ENCODE data around the gene PLVAP. TPM values are rescaled to one million over a fixed set of nuclear protein-coding genes. Genes with fewer than 3 reads are reported as not detected.

The PLVAP gene
- total and polyA plus RNA-seq, 4 donors, result 4.0 to 411 (median 195) TPM

DNA sequence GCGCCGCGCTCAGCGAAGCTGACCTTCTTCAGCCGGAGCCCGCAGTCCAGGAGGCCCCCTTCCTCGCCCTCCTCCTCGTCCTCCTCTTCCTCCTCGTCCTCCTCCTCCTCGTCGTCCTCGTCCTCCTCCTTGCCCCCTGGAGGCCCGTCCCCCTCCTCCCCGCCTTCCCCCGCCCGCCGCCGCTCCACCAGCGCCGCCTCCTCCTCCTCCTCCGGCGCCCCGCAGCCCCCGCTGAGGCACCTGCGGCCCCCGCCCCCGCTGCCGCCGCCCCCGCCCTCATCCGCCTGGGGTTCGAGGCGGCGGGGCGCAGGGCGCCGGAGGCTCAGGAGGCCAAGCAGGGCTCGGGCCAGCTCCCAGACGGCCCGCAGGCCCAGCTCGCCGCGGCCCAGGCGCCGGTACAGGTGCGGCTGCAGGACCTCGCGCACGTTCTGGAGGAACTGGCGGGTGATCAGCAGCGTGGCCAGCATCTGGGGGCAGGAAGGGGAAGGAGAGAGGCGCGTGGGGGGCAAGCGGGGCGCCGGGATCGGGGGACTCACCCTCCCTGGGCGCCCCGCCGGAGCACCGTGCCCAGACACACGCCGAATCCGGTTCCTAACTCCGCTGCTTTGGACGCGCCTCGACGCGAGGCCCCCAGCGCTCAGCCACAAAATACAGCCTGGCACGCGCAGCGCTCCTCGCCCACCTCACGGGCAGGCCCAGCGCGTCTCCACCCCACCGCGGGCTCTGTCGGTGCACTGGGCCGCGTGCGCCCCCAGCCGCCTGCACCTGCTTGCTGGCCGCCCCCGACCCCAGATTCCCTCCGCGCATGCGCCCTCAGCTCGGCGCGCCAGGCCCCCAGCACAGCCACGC, 48.4 kb downstream of the PLVAP start:
- ATAC-seq (ENCODE audit: low FRiP score) (no peak), DNase-seq (no peak)
- no peak overlapping the region for H3K27ac ChIP-seq (ENCODE audit: low read depth in 1 of 2, low read length in 2 of 2)
- no peaks in the 10 kb centered on the region for H3K36me3 ChIP-seq (ENCODE audit: control insufficient read depth in 1 of 2, insufficient read depth in 2 of 2, low read length in 1 of 2)
- H3K4me1 ChIP-seq (ENCODE audit: control insufficient read depth in 1 of 2, insufficient read depth in 2 of 2, low read length in 2 of 2), result no peaks in the 10 kb centered on the region
- H3K27me3 ChIP-seq (ENCODE audit: control insufficient read depth in 1 of 2, insufficient read depth in 2 of 2, low read length in 1 of 2), result no peaks in the 10 kb centered on the region
- intact Hi-C loops (cut with DNase I), result no loop called here
- no peaks in the 10 kb centered on the region for H3K9me3 ChIP-seq (ENCODE audit: control insufficient read depth, low read length)
- WGBS, 2 donors, result 58 to 65% methylated on average over 74 to 94 of the region's 94 CpGs
- no peak overlapping the region for H3K4me3 ChIP-seq (ENCODE audit: low read length in 2 of 2)

DNA sequence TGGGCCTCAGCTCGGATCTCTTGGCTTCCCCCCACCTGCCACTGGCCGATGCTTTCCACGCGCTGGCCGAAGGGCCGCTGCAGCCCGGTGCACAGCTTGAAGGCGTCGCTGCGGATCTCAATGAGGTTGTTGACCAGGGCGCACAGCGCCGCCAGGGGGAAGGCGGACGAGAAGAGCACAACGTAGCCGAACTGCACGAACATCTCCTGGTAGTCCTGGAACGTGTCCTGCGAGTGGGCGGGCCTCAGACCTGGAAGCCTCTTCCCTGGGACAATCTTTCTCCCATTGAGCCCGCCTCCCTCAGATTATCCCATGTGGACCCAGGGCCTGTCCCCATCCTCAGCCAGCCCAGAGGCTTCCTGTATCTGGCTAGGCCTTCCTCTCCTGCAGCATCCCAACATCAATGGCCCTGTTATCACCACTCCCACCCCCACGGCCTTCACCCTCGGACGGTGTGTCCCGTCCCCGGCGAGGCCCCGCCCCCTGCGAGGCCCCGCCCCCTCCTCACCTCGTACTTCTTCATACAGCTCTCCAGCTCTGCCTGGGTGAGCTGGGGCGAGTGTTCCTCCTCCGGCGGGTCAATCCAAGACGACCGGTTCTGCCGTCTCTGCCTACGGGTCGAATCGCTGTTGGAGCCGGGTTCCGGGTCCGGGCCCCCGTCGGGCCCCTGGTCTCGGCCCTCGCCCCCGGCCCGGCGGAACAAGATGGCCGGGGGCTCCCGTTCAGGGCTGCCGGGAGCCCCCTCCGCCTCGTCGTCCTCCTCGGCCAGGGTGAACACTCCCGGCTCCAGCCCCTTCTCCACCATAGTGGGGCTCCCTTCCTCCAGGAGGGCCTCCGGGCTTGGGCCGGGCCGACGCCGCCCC, 49.3 kb downstream of the PLVAP start:
- Histone ChIP-seq H3K4me3 (ENCODE audit: low read length in 2 of 2) (no peak overlapping the region), H3K27me3 (ENCODE audit: control insufficient read depth in 1 of 2, insufficient read depth in 2 of 2, low read length in 1 of 2) (no peaks in the 10 kb centered on the region), H3K36me3 (ENCODE audit: control insufficient read depth in 1 of 2, insufficient read depth in 2 of 2, low read length in 1 of 2) (no peaks in the 10 kb centered on the region), H3K4me1 (ENCODE audit: control insufficient read depth in 1 of 2, insufficient read depth in 2 of 2, low read length in 2 of 2) (no peaks in the 10 kb centered on the region), H3K27ac (ENCODE audit: low read depth in 1 of 2, low read length in 2 of 2) (no peak overlapping the region), H3K9me3 (ENCODE audit: control insufficient read depth, low read length) (no peaks in the 10 kb centered on the region)
- WGBS, 2 donors, result 66 to 68% methylated on average over 57 to 64 of the region's 64 CpGs
- intact Hi-C loops (cut with DNase I), result no loop called here
- DNase-seq (no peak), ATAC-seq (ENCODE audit: low FRiP score) (no peak)

- DNase-seq, result no peak
- H3K4me1 ChIP-seq (ENCODE audit: control insufficient read depth in 1 of 2, insufficient read depth in 2 of 2, low read length in 2 of 2), result no peaks in the 10 kb centered on the region
- H3K4me3 ChIP-seq (ENCODE audit: low read length in 2 of 2), result no peak overlapping the region
- intact Hi-C loops (cut with DNase I), result no loop called here
- 94 to 96% methylated on average over 25 to 27 of the region's 27 CpGs for WGBS, 2 donors
- no peak overlapping the region for H3K27ac ChIP-seq (ENCODE audit: low read depth in 1 of 2, low read length in 2 of 2)
- ATAC-seq (ENCODE audit: low FRiP score), result no peak
- no peaks in the 10 kb centered on the region for H3K36me3 ChIP-seq (ENCODE audit: control insufficient read depth in 1 of 2, insufficient read depth in 2 of 2, low read length in 1 of 2)
- no peaks in the 10 kb centered on the region for H3K9me3 ChIP-seq (ENCODE audit: control insufficient read depth, low read length)
- no peaks in the 10 kb centered on the region for H3K27me3 ChIP-seq (ENCODE audit: control insufficient read depth in 1 of 2, insufficient read depth in 2 of 2, low read length in 1 of 2)
These were observed 50.0 kb downstream of the PLVAP start for GRCh38 chr19:17327068-17327653.

DNA sequence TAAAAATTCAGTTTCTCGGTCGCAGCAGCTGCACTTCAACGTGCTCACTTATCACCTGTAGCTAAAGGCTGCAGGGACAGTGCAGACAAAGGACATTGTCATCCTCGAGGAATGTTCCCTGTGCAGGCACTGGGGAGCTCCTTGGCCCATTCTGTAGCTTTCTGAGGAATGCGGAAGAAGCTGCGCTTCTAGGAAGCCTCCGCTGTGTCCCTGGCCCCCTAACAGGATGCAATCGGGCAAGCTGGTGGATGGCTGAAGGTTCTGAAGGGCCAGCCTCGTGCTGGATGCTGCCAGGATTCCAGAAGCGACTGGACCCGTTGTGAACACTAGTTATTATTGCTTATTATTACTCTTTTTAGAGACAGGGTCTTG, 50.6 kb downstream of the PLVAP start:
- DNase-seq (no peak), ATAC-seq (ENCODE audit: low FRiP score) (no peak)
- intact Hi-C loops (cut with DNase I), result no loop called here
- no peaks in the 10 kb centered on the region for H3K27me3 ChIP-seq (ENCODE audit: control insufficient read depth in 1 of 2, insufficient read depth in 2 of 2, low read length in 1 of 2)
- WGBS, 2 donors, result 77 to 83% methylated on average over 11 of the region's 11 CpGs
- no peak overlapping the region for H3K27ac ChIP-seq (ENCODE audit: low read depth in 1 of 2, low read length in 2 of 2)
- H3K9me3 ChIP-seq (ENCODE audit: control insufficient read depth, low read length), result no peaks in the 10 kb centered on the region
- no peaks in the 10 kb centered on the region for H3K4me1 ChIP-seq (ENCODE audit: control insufficient read depth in 1 of 2, insufficient read depth in 2 of 2, low read length in 2 of 2)
- no peak overlapping the region for H3K4me3 ChIP-seq (ENCODE audit: low read length in 2 of 2)
- no peaks in the 10 kb centered on the region for H3K36me3 ChIP-seq (ENCODE audit: control insufficient read depth in 1 of 2, insufficient read depth in 2 of 2, low read length in 1 of 2)

DNA sequence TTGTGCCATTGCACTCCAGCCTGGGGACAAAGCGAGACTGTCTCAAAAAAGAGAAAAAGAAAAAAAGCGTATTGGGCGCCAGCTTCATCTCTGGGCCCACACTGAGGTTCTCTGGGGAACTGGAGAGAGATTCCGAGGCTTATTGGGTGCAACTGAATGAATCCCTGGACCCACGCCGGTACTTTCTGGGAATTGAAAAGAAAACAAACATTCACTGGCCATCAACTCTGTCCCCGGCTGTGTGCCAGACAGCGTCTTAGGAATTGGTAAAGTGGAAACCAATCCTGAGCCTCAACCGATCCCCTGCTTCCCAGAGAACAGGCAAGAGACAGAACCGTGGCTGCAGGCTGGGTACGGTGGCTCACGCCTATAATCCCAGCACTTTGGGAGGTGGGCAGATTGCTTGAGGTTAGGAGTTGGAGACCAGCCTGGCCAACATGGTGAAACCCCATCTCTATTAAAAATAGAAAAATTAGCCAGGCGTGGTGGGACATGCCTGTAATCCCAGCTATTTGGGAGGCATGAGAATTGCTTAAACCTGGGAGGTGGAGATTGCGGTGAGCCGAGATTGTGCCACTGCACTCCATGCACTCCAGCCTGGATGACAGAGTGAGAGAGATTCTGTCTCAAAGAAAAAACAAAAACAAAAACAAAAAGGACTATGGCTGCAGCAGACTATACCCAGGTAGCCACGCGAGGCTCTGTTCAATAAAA, 51.1 kb downstream of the PLVAP start:
- intact Hi-C loops (cut with DNase I), result no loop called here
- Histone ChIP-seq H3K27ac (ENCODE audit: low read depth in 1 of 2, low read length in 2 of 2) (no peak overlapping the region), H3K9me3 (ENCODE audit: control insufficient read depth, low read length) (no peaks in the 10 kb centered on the region), H3K4me1 (ENCODE audit: control insufficient read depth in 1 of 2, insufficient read depth in 2 of 2, low read length in 2 of 2) (no peaks in the 10 kb centered on the region), H3K27me3 (ENCODE audit: control insufficient read depth in 1 of 2, insufficient read depth in 2 of 2, low read length in 1 of 2) (no peaks in the 10 kb centered on the region), H3K4me3 (ENCODE audit: low read length in 2 of 2) (no peak overlapping the region), H3K36me3 (ENCODE audit: control insufficient read depth in 1 of 2, insufficient read depth in 2 of 2, low read length in 1 of 2) (no peaks in the 10 kb centered on the region)
- DNase-seq, result peak; percentile 85 to 87
- WGBS, 2 donors, result 28% methylated on average over 17 of the region's 17 CpGs
- peak; percentile 42 for ATAC-seq (ENCODE audit: low FRiP score)

GRCh38 chr19:17325133-17325532, 52.0 kb downstream of the PLVAP start:
- no peak overlapping the region for H3K4me3 ChIP-seq (ENCODE audit: low read length in 2 of 2)
- no peak for ATAC-seq (ENCODE audit: low FRiP score)
- no peak overlapping the region for H3K27ac ChIP-seq (ENCODE audit: low read depth in 1 of 2, low read length in 2 of 2)
- 97% methylated on average over 20 of the region's 20 CpGs for WGBS, 2 donors
- no peaks in the 10 kb centered on the region for H3K27me3 ChIP-seq (ENCODE audit: control insufficient read depth in 1 of 2, insufficient read depth in 2 of 2, low read length in 1 of 2)
- no peaks in the 10 kb centered on the region for H3K36me3 ChIP-seq (ENCODE audit: control insufficient read depth in 1 of 2, insufficient read depth in 2 of 2, low read length in 1 of 2)
- intact Hi-C loops (cut with DNase I), result no loop called here
- no peaks in the 10 kb centered on the region for H3K4me1 ChIP-seq (ENCODE audit: control insufficient read depth in 1 of 2, insufficient read depth in 2 of 2, low read length in 2 of 2)
- no peaks in the 10 kb centered on the region for H3K9me3 ChIP-seq (ENCODE audit: control insufficient read depth, low read length)
- DNase-seq, result no peak

GRCh38 chr19:17324357-17325114, 52.6 kb downstream of the PLVAP start:
- no peaks in the 10 kb centered on the region for H3K4me1 ChIP-seq (ENCODE audit: control insufficient read depth in 1 of 2, insufficient read depth in 2 of 2, low read length in 2 of 2)

GRCh38 chr19:17323964-17324332, 53.2 kb downstream of the PLVAP start:
- no peak overlapping the region for H3K27ac ChIP-seq (ENCODE audit: low read depth in 1 of 2, low read length in 2 of 2)
- H3K9me3 ChIP-seq (ENCODE audit: control insufficient read depth, low read length), result no peaks in the 10 kb centered on the region
- ATAC-seq (ENCODE audit: low FRiP score), result no peak
- no peaks in the 10 kb centered on the region for H3K27me3 ChIP-seq (ENCODE audit: control insufficient read depth in 1 of 2, insufficient read depth in 2 of 2, low read length in 1 of 2)
- H3K4me3 ChIP-seq (ENCODE audit: low read length in 2 of 2), result no peak overlapping the region
- intact Hi-C loops (cut with DNase I), result no loop called here
- H3K36me3 ChIP-seq (ENCODE audit: control insufficient read depth in 1 of 2, insufficient read depth in 2 of 2, low read length in 1 of 2), result no peaks in the 10 kb centered on the region
- WGBS, 2 donors, result 37 to 42% methylated on average over 7 of the region's 7 CpGs
- H3K4me1 ChIP-seq (ENCODE audit: control insufficient read depth in 1 of 2, insufficient read depth in 2 of 2, low read length in 2 of 2), result no peaks in the 10 kb centered on the region
- no peak for DNase-seq

More at GRCh38 chr19:17324357-17325114, 52.6 kb downstream of the PLVAP start:
- H3K27me3 ChIP-seq (ENCODE audit: control insufficient read depth in 1 of 2, insufficient read depth in 2 of 2, low read length in 1 of 2), result no peaks in the 10 kb centered on the region
- no peak overlapping the region for H3K4me3 ChIP-seq (ENCODE audit: low read length in 2 of 2)
- H3K36me3 ChIP-seq (ENCODE audit: control insufficient read depth in 1 of 2, insufficient read depth in 2 of 2, low read length in 1 of 2), result no peaks in the 10 kb centered on the region
- no peak for DNase-seq
- 87 to 91% methylated on average over 22 to 28 of the region's 28 CpGs for WGBS, 2 donors
- no peak for ATAC-seq (ENCODE audit: low FRiP score)
- H3K9me3 ChIP-seq (ENCODE audit: control insufficient read depth, low read length), result no peaks in the 10 kb centered on the region
- H3K27ac ChIP-seq (ENCODE audit: low read depth in 1 of 2, low read length in 2 of 2), result no peak overlapping the region
- intact Hi-C loops (cut with DNase I), result no loop called here

Measured in aorta (tissue), 5 donors.